TTC549 (cell line): ENCODE measurements around the gene SPG7.
"Not testable (repeated sequence)": the region's sequence is repeated elsewhere in the genome, so short reads cannot be mapped to it uniquely, and the experiment has no call there.

ENCODE experiments used
- FAIRE-seq: peaks from 2 replicates; lab custom pipeline; 2012; peaks lifted over from hg19 to GRCh38; lab: Jason Lieb, UNC

SPG7 gene

GRCh38 chr16:89581045-89581695 is 73.0 kb downstream of the SPG7 start:
- no peak for FAIRE-seq

DNA sequence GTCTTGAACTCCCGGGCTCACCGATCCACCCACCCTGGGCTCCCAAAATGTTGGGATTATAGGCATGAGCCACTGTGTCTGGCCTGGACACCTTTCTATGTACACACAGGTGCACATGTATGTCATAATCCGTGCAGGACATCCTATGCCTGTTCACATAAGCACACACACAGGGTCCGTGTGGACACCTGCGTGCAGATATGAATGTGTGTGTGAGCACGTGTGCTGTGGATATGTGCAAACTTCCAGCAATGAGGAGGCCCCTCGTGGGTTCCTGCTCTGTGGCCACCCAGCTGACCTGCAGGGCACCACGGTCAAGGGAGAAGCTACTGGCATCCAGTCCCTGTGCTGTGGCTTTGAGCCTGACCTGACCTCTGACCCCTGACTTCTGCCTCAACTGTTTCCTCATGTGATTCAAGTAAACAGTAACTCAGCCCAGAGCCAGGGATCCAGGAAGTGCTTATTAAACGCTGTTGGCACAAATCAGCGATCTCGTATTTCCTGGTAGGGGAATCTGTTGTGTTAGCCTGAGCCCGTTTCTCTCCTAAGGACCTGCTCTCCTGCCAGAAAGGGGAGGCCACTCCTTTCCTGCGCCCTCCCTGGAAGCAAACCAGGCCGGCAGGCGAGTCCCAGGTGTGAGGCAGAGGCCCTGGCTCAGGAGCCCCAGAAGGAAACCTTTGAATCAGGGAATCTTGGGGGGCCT is 73.8 kb downstream of the SPG7 start:
- no peak for FAIRE-seq

GRCh38 chr16:89582614-89583196 is 74.5 kb downstream of the SPG7 start:
- no peak for FAIRE-seq

- no peak for FAIRE-seq
These were observed 75.1 kb downstream of the SPG7 start for GRCh38 chr16:89583197-89583894.

GRCh38 chr16:89583895-89584644 is 75.9 kb downstream of the SPG7 start:
- FAIRE-seq: no peak

GRCh38 chr16:89584768-89585549 is 76.8 kb downstream of the SPG7 start:
- no peak for FAIRE-seq

- no peak for FAIRE-seq
These were observed 78.0 kb downstream of the SPG7 start for GRCh38 chr16:89586218-89586617.

DNA sequence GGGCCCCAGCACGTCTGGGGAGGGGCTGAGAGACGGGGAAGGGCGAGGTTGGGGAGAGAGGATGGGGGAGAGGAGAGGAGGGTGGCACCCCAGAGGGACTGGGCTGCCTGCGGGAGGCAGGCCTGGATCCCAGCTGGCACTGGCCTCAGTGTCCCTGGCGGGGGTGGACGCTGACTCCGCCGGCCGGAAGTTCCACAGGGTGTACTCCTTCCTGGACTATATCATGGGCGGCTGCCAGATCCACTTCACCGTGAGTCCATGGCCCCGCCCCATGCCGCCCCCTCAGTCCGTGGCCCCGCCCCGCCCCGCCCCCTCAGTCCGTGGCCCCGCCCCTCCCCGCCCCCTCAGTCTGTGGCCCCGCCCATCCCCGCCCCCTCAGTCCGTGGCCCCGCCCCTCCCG is 78.7 kb downstream of the SPG7 start:
- no peak for FAIRE-seq

GRCh38 chr16:89587676-89588075 is 79.5 kb downstream of the SPG7 start:
- FAIRE-seq: not testable (repeated sequence)

DNA sequence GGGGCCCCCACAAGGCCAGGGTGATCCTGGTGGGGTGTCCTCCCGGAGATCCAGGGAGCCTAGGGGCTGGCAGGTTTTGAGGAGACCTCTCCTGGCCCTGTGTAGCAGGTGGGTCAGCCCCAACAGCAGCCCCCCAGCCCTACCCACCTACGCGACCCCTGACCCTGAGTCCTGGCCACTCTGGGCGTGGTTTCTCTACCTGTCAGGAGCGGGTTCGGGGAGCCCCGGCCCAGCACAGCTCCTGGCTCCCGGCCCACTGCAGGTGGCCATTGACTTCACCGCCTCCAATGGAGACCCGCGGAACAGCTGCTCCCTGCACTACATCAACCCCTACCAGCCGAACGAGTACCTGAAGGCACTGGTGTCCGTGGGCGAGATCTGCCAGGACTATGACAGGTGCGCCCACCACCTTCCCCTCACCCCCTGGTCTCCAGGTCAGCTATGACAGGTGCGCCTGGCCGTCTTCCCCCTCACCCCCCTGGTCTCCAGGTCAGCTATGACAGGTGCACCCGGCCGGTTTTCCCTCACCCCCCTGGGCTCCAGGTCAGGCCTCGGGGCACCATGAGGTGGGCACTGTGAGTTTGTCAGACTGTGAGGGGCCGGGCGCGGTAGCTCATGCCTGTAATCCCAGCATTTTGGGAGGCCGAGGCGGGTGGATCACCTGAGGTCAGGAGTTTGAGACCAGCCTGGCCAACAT is 80.4 kb downstream of the SPG7 start:
- FAIRE-seq: no peak

GRCh38 chr16:89589241-89589926 is 81.2 kb downstream of the SPG7 start:
- no peak for FAIRE-seq

- FAIRE-seq: no peak
These were observed 85.6 kb downstream of the SPG7 start for GRCh38 chr16:89593841-89594240.

DNA sequence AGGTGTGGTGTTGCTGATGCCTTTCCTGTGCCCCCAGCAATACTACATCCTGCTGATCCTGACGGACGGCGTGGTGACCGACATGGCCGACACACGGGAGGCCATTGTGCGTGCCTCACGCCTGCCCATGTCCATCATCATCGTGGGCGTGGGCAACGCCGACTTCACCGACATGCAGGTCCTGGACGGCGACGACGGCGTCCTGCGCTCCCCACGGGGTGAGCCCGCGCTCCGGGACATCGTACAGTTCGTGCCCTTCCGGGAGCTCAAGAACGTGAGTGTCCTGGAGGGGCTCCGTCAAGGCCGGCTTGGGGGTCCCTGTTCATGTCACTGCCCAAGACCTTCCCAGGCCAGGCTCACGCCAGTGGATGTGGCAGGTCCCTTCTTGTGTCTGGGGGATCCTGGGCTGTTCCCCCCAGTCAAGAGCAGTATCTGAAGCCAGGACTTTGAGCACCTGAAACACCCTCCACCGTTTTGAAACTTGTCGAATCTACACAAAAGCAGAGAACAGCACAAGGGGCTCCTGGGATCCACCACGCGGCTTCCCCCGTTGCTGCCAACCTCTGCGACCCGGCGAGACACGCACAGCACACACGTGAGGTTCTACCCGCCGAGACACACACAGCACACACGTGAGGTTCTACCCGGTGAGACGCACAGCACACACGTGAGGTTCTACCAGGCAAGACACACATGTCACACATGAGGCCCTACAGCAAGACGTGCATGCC is 87.3 kb downstream of the SPG7 start:
- FAIRE-seq: no peak

DNA sequence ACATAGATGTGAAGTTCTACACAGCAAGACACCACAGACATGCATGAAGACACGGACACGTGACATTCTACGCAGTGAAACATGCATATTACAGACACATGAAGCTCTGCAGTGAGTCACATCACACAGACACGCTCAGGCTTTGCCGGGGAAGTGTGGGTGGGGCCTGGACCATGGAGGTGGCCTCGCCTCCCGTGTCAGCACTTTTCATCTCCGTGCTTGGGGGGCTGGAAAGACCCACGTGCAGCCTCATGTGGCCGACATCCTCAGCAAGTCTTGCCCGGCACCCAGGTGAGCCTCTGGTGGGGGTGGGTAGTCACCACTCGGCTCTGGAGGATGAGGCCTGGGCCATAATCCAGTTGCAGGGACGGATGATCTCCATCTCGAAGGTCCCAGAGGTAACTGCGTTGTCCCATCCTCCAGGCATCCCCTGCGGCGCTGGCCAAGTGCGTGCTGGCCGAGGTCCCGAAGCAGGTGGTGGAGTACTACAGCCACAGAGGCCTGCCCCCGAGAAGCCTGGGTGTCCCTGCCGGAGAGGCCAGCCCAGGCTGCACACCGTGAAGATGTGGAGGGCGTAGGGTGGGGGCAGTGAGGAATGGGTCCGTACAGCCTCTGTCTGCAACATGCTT is 88.0 kb downstream of the SPG7 start:
- FAIRE-seq: no peak

- FAIRE-seq: no peak
These were observed 88.9 kb downstream of the SPG7 start for GRCh38 chr16:89596957-89597649.

DNA sequence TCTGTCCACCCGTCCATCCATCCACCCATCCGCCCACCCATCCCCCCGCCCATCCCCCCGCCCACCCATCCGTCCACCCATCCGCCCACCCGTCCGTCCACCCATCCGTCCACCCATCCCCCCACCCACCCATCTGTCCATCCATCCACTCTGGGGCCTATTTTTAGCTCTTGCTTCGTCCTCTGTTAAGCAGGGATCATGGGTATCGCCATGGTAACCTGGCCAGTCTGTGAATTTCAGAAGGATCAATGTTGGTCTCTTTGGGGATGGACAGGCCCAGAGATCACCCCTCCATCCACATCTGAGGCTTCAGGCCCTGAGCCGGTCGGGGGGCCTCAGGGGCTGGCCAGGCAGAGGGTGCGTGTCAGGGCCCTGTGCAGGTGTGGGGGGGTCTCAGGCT is 90.0 kb downstream of the SPG7 start:
- no peak for FAIRE-seq

GRCh38 chr16:89599451-89599858 is 91.3 kb downstream of the SPG7 start:
- FAIRE-seq: no peak

- no peak for FAIRE-seq
These were observed 91.7 kb downstream of the SPG7 start for GRCh38 chr16:89599902-89600301.

DNA sequence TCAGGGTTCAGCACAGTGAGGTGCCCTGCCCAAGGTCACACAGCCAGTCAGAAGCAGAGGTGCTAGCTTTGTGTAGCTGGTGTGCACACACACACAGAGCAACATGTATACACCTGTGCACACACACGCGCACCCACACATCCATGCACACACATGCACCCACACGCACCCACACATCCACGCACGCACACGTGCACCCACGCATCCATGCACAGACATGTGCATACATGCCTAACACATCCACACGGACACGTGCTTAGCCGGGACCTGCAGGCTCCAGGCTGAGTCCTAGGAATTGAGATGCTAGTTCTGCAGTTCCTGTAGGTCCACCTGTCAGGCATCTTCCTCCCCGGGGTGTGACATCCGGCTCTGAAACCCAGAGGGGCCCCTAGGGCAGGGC is 92.2 kb downstream of the SPG7 start:
- FAIRE-seq: no peak
